Keratinocyte (primary cell): Measurements from ENCODE around the gene NPHS1.

Source experiments
- EZH2 ChIP-seq: IDR thresholded peaks from one replicate; pipeline ENCODE4 v1.6.1; 2012; ENCODE audit warnings: inconsistent platforms, mild to moderate bottlenecking, low read length, moderate library complexity
- TF ChIP-seq, protein P1 (sequence below), 3 experiments: IDR thresholded peaks in 1 of 3; conservative IDR thresholded peaks in 1 of 3; optimal IDR thresholded peaks in 1 of 3; 2 replicates in 2 of 3; 3 replicates in 1 of 3; pipeline versions ENCODE3 to v1.5.1; 2011; ENCODE audit warnings: low read length in 3 of 3, mild to moderate bottlenecking in 3 of 3, moderate library complexity in 2 of 3, control low read depth in 1 of 3, inconsistent platforms in 1 of 3; ENCODE audit not compliant: insufficient read depth in 2 of 3; ENCODE audit errors: extremely low read depth in 1 of 3

DNA sequence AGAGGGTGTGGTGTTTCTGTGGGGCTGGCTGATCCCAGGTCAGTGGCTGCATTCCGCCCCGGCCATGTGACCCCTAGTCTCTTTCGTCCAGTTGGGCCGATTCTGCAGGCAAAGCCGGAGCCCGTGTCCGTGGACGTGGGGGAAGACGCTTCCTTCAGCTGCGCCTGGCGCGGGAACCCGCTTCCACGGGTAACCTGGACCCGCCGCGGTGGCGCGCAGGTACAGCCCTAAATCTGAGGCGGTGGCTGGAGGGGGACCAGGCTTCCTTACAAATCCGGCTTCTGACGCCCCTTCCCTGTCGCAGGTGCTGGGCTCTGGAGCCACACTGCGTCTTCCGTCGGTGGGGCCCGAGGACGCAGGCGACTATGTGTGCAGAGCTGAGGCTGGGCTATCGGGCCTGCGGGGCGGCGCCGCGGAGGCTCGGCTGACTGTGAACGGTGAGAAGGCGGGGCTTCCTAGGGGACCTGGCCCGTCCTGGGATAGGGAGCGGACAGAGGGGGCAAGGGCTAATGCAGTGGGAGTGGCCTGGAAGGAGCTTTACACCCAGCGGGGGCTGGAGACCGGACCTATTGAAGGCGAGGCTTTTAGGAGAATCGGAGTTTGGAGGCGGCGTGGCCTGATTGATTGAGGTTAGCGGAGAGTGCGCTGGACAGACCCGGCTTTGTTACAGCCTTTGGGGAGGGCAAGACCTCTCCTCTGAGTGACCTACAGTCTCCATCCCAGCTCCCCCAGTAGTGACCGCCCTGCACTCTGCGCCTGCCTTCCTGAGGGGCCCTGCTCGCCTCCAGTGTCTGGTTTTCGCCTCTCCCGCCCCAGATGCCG lies 8.7 kb upstream of the NPHS1 start:
- TF ChIP-seq, protein P1, sequence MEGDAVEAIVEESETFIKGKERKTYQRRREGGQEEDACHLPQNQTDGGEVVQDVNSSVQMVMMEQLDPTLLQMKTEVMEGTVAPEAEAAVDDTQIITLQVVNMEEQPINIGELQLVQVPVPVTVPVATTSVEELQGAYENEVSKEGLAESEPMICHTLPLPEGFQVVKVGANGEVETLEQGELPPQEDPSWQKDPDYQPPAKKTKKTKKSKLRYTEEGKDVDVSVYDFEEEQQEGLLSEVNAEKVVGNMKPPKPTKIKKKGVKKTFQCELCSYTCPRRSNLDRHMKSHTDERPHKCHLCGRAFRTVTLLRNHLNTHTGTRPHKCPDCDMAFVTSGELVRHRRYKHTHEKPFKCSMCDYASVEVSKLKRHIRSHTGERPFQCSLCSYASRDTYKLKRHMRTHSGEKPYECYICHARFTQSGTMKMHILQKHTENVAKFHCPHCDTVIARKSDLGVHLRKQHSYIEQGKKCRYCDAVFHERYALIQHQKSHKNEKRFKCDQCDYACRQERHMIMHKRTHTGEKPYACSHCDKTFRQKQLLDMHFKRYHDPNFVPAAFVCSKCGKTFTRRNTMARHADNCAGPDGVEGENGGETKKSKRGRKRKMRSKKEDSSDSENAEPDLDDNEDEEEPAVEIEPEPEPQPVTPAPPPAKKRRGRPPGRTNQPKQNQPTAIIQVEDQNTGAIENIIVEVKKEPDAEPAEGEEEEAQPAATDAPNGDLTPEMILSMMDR (optimal IDR thresholded peaks at IDR 0.05 in 1 of 3, IDR thresholded peaks at IDR 0.05 in 1 of 3, conservative IDR thresholded peaks at IDR 0.05 in 1 of 3; ENCODE audit: extremely low read depth in 1 of 3, insufficient read depth in 2 of 3, low read length in 3 of 3), result no peak
- TF ChIP-seq EZH2, result no peak
